IPS-NIHi11 (cell line): ENCODE measurements around the gene AGRN.
A peak's percentile ranks its signal among the peaks of the same experiment; 100 is the strongest.
"Not testable (repeated sequence)": the region's sequence is repeated elsewhere in the genome, so short reads cannot be mapped to it uniquely, and the experiment has no call there.

Source experiments
- DNase-seq: peaks from one replicate; pipeline ENCODE4 v3.0.0; 2012; ENCODE audit warnings: mixed read lengths, low spot score

Gene AGRN

DNA sequence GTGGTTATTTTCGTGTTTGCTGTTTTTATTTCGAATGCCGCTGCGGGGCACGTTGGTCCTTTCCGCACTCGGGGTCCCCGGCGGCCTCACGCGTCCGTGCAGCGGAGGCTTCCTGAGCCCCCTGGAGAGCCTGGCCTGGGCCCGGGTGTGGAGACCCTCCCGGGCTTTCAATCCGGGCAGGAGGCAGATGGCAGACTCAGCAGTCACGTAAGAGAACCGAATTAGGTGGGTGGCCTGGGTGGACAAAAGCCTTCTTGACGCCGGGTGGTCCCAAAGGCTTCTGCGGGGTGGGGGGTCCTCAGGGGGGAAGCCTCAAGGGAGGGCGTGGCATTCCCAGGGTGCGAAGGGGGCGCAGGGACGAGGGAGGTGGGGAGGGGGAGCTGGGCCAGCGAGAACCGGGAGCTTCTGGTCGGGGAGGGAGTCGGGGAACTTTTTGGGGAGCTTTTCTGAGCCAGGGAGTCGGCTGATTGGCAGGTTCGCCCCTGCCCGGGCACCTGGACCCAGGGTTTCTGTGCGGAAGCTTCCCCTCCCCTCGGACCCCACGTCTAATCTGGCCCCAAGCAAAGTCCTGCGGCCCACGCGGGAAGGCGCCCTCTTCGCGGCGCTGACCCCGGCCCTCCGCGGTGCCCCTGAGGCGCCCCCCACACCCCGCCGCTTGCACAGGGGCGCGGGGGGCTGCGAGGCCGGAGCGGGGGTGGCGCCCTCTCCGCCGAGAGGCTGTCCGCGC is 18.7 kb upstream of the AGRN start:
- peak; percentile 51 for DNase-seq

DNA sequence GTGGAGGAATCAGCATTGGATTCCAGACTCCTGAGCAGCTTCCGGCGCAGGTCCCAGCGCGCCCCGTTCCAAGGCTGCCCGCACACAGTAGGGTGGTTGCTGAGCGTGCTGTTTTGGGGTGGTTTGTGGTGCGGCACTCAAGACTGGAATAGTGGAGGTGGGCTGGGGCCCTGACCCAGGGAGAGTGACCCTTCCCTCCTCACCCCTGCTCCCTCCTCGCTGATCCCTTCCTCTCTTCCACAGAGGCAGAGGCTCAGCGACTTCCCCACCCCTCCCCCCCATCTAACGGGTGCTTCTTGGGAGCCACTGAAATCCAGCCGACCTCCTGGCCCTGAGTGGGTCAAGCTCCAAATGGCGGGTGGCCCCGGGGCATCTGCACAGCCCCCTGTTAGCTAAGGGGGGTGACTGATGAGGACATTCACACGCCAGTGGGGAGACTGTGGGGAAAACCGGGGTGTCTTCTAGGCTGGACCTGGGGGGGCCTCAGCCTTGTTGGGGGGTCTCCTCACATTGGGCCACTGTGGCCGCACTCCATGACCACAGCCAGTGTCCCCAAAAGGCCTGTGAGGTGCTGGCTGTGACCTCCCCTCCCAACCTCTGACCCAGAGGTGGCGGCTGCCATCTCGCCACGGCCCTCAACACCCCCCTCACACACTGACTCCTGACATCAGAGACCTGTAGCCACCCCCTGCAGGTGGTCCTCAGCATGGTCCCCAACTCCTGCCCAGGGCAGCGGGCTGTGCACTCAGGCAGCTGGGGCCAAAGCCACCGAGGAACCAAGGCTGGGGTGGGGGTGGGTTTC is 16.1 kb upstream of the AGRN start:
- no peak for DNase-seq

DNA sequence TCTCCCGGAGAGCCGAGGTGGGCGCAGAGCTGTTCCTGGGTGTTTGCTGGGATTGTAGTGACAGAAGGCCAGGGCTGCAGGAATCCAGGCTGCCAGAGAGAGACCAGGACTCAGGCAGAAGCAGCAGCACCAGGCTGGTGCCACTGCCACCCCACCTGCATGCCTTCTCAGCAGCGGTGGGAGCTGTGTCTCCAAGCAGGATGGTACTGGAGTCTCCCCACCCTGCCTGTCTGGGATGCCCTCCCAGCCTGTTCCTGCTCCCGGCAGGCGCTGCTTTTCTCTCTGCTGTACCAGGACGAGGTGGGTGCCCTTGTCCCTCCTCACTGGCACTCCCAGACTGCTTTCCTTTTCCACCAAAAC is 15.5 kb upstream of the AGRN start:
- no peak for DNase-seq

DNA sequence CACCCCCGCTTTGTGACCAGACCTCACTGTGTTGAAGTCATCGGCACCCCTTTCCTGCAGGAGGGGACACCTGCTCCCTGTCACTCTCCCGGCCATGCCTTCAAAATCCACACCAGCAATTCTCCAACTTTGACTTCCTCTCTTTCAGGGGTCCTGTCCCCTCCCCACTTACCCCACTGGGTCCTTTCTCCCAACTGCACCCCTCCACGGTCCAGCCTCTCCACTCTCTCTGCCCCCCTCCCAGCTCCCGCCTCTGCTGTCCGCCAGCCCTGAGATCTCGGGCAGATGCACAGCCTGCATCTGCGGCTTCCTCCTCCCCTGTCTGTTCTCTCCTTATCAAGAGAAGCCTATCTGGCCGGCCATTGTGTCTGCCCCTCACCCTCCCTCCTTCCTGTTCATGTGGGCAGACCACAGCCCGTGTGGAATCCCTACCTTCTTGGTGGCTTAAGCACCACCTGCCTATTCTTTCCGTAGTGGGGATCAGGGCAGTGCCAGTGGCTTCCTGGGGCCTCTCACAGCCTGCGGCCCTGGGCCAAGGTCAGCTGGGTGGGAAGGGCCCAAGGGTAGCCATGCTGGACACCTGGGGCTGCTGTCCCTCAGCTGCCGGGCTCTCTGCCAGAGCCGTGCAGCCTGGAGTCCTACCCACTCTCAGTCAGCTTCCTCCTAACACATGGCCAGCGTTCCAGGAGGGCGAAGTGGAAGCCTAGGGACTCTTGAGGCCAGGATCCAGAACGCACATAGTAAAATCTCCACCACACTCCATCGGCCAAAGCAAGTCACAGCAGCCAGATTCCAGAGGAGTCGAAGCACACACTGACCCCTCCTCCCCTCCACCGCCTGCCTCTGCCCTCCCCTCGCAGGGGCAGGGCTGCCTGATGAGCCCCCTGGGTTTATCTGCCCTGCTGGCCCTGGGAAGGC is 14.9 kb upstream of the AGRN start:
- DNase-seq: peak; percentile 37

DNA sequence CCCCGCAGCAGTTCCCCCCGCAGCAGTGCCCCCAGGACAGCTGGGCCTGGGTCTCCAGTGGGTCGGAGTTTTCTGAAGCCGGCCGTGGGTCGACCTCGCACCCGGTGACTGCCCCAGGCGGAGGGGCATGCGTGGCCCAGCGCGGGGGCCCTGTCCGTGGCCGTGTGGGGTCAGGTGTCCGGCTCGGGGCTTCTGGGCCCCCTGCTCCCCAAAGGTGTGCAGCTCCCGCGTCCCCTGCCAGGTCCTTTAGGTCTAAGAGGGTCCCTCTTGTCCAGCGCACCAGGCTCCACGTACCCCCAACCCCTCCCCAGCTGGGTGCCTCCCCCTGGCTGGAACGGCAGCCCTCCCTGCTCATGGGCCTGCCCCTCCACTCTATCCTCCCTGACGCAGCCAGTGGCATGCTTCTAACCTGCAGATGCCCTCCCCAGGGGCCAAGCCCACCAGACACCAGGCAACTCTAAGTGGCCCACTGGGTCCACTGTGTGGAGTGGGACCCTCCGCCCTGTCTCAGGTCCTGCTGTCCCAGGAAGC is 14.1 kb upstream of the AGRN start:
- no peak for DNase-seq

DNA sequence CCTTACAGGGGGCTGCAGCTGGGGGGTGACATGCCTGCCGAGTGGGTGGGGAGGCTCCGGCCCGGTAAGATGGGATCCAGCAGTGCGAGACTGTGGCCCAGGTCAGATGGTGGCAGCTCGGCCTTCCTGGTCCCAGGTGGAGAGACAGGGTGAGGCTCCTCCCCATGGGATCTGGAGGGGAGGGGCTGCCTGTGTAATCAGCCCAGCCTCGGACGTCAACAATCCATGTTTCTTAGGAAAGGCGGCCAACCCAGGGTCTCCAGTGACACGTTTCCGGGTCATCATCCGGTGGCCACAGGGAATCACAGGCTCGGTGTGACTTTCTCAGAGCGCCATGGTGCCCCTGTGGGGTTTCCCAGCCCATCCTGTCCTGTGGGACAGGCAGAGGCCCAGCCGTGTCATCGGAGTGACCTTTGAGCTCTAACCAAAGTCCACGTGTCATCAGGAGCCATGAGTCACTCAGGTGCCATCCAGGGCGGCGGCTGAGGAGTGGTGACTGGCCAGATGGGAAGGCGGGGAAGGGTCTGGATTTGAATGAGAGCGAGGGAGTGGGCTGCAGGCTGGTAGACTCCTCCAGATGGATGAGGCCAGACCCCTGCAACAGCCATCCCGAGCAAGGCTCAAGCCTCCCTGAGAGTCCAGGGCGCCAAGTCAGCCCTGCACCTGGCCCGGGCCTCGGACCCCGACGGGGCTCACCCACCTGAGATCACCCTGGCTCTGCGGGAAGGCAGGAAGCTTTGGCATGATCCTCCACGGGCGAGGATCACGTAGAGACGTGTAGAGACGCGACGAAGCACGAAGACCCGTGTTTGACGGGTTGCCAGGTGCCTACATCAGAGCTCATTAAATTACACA is 13.4 kb upstream of the AGRN start:
- no peak for DNase-seq

DNA sequence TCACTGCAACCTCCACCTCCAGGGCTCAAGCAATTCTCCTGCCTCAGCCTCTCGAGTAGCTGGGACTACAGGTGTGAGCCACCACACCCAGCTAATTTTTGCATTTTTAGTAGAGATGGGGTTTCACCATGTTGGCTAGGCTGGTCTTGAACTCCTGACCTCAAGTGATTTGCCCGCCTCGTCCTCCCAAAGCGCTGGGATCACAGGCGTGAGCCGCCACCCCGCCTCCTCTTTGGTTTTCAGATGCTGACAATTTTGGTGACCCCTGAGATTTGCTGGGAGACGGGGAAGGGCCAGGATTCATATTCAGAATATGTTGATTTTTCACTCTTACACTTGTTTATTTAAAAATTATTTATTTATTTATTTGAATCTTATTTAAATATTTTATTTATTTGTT is 9.8 kb upstream of the AGRN start:
- not testable (repeated sequence) for DNase-seq

DNA sequence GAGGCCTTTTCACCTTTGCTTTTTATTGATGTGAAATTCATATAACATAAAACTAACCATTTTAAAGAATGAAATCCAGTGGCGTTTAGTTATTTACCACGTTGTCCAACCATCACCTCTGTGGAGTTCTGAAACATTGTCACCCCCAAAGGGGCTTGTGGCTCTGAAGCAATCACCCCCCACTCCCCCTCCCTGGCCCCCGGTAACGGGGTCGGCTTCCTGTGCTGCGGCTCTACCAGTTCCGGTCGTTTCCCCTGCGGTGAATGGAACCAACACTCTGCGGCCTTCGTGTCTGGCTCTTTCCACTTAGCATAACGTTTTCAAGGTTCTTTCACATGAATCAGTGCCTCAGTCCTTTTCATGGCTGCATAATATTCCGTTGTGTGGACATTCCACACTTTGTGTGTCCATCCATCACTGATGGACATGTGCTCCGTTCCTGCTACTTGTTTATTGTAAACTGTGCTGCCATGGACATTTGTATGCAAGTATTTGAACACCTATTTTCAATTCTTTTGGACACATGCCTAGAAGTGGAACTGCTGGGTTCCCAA is 8.4 kb upstream of the AGRN start:
- no peak for DNase-seq

DNA sequence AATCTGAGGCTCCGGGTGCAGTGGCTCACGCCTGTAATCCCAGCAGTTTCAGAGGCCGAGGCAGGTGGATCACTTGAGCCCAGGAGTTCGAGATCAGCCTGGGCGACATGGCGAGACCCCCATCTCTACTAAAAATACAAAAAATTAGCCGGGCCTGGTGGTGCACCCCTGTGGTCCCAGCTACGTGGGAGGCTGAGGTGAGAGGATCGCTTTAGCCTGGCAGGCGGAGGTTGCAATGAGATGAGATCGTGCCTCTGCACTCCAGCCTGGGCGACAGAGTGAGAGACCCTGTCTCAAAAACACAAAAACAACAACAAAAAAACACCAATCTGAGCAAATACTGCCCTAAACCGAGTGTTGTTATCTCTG is 7.2 kb upstream of the AGRN start:
- not testable (repeated sequence) for DNase-seq

DNA sequence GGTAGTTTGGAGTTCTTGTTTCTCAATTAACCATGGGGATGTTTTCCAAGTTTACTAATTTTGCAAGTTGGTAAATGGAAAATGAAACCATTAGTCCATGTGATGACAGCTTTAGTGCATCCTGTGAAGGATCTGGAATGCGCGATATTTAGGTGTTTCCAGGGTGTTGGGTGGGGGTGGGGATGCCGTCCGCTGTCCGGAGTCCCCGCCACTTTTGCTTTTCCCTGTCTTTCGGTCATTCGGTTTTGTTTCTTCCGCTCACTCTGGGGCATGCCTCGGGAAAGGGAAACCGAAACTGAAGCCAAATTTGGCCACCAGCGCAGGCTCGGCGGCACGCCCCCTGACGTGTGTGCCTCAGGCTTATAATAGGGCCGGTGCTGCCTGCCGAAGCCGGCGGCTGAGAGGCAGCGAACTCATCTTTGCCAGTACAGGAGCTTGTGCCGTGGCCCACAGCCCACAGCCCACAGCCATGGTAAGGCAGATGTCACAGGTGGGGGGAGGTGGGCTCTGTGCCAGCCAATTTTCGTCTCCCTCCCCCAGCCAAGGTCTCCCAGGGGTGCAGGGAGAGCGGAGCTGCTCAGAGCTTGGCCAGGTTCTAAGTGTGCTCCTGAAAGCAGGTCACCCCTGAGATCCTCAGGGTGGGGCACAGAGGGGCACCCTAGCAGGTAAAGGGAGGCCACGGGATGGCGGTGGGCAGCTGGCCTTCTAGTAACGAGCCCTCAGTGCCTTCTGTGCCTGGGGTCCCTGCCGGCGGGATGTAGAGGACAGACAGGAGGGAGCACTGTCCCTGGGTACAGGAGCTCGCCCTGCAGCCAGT is 6.6 kb upstream of the AGRN start, which contains the start of gene ISG15:
Gene ISG15 (plus strand): TSS at position 393 of the 817 bp plus-strand sequence. CDS start 77 bp downstream, at position 470.
- no peak for DNase-seq

DNA sequence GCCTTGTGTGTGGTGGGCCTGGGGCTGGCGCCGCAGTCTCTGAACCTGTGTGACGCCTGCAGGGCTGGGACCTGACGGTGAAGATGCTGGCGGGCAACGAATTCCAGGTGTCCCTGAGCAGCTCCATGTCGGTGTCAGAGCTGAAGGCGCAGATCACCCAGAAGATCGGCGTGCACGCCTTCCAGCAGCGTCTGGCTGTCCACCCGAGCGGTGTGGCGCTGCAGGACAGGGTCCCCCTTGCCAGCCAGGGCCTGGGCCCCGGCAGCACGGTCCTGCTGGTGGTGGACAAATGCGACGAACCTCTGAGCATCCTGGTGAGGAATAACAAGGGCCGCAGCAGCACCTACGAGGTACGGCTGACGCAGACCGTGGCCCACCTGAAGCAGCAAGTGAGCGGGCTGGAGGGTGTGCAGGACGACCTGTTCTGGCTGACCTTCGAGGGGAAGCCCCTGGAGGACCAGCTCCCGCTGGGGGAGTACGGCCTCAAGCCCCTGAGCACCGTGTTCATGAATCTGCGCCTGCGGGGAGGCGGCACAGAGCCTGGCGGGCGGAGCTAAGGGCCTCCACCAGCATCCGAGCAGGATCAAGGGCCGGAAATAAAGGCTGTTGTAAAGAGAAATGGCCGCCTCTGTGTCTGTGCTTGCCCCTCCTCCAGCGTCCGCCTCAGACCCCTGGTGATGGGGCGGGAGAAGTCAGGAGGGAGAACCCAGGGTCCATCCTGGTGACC is 5.8 kb upstream of the AGRN start:
- DNase-seq: no peak

DNA sequence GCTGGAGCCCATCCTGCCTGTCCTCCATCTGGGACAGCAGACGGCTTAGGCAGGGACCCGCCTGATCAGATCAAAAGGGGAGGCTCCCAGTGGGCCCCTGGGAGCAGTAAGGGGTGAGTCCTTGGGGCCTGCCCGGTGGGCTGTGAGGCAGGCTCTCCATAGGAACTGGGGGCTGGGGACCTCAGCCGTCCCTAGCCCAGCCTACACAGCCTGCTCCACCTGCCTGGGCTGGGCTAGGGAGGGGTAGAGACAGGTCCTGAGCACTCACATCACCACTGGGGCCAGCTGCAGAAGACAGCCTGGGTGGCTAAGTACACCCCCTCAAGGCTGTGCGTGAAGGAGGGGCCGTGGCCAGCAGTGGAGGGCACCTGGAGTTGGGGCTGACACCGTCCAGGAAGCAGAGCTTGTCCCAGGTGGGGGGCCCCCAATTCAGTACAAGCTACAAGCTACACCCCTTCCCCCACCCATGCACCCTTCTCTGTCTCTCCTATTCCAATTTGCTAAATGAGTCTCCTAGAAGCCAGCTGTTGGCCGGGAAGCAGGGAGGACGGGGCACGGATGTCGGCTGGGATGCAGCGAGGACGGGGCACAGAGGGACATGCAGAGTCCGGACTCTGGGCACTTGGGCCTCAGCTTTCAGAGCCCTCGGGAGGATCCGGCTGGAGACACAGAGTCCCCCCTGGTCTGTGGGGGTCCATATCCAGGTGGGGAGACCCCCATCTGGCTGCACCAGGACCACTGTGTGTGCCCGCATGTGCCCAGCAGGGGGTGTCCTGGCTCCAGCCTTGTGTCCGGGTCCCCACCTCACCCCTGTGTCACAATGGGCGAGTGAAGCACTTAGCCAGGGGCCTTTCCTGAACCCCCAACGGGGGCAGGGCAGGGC is 4.9 kb upstream of the AGRN start:
- no peak for DNase-seq

DNA sequence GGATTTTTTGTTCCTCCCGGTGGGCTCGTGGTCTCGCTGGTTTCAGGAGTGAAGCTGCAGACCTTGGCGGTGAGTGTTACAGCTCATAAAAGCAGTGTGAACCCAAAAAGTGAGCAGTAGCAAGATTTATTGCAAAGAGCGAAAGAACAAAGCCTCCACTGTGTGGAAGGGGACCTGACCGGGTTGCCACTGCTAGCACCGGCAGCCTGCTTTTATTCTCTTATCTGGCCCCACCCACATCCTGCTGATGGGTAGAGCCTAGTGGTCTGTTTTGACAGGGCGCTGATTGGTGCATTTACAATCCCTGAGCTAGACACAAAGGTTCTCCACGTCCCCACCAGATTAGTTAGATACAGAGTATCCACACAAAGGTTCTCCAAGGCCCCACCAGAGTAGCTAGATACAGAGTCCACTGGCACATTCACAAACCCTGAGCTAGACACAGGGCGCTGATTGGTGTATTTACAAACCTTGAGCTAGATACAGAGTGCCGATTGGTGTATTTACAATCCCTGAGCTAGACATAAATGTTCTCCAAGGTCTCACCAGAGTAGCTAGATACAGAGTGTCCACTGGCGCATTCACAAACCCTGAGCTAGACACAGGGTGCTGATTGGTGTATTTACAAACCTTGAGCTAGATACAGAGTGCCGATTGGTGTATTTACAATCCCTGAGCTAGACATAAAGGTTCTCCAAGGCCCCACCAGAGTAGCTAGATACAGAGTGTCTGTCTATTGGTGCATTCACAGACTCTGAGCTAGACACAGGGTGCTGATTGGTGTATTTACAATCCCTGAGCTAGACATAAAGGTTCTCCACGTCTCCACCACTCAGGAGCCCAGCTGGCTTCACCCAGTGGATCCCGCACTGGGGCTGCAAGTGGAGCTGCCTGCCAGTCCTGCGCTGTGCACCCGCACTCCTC is 2.3 kb upstream of the AGRN start:
- DNase-seq: not testable (repeated sequence)

DNA sequence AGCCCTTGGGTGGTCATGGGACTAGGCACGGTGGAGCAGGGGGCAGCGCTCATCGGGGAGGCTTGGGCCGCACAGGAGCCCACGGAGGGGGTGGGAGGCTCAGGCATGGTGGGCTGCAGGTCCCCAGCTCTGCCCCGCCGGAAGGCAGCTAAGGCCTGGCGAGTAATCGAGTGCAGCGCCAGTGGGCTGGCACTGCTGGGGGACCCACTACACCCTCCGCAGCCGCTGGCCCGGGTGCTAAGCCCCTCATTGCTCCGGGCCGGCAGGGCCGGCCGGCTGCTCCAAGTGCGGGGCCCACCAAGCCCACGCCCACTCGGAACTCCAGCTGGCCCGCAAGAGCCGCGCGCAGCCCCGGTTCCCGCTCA is 1.6 kb upstream of the AGRN start:
- DNase-seq: not testable (repeated sequence)

DNA sequence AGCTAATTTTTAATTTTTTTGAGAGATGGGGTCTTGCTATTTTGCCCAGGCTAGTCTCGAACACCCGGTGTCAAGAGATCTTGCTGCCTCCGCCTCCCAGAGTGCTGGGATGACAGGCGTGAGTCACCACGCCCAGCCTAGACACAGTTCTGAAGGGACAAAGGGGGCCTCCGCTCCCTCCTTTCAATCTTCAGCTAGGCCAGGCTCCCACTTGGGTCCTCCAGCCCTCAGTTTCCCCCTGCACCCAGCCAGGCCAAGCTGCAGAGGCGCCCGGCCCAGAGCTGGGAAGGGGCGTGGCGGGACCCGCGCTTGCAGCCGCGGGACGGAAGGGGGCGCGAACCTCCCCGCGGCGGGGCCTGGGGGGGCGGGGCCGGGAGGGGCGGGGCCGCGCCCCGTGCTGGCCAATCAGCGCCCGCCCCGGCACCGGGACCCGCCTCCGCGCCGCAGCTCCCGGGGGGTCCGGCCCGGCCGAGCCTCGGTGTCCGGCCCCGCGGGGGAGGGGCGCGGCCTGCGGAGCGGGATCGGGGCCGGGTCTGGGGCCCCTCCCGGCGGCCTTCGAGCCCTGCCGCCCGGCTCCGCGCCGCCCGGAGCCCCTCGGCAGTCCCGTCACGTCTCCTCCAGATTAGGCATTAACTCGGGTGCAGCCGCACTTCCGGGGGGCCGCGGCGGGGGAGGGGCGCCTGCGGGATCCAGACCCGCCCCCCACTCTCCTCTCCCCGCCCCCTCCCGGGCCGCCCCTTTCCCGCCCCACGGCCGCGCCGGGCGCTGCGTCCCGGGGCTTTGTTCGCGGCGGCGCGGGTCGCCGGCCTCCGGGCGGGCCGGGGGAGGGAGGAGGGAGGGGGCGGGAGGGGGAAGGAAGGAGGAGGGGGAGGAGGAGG is 559 bp upstream of the AGRN start:
- DNase-seq: peak; percentile 88

DNA sequence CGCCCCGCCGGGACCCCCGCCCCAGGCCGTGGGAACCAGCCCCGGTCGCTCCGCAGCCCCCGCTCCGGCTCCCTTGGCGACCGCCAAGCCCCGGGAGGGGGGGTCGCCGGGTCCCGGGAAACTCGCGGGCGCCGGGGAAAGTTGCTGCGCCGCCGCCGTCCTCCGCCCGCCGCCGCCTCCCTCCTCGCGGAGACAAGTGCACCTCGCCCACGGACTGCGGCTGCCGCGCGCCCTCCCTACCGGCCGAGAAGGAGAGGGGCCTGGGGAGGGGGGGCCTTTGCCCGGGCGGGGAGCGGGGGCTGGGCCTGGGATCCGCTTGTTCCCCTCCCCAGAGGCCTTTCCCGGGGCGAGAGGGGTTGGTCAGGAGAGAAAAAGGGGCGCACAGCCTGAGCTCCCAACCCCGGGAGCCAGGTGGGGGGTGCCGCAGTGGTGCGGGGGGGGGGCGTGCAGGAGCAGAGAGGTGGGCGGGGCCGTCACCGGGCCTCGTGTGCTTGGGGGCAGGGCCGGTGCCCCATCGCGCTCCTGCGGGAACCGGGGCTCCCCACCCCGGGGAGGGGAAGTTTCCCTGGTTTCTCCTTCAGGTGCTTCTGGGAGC is 592 bp downstream of the AGRN start:
- no peak for DNase-seq
